NCI-H460 (cell line): ENCODE data around the gene CACNG5. TPM values are rescaled to one million over a fixed set of nuclear protein-coding genes. Genes with fewer than 3 reads are reported as not detected.

ENCODE experiments used
- DNase-seq: peaks from one replicate; pipeline ENCODE4 v3.0.0-alpha.2; 2016; ENCODE audit warnings: low read depth; ENCODE audit errors: extremely low read depth
- total RNA-seq: library from RNA; depleted of rRNA; stranded (reverse); fragments of >200 nt; shearing (Covaris generic); gene quantifications from 2 replicates; pipeline ENCODE4 v1.2.3, GENCODE V29; 2014

CACNG5 gene
- total RNA-seq, 1 experiment from 2014 or later, result not detected

GRCh38 chr17:66847704-66848103 lies 12.8 kb downstream of the CACNG5 start:
- DNase-seq, result no peak

DNA sequence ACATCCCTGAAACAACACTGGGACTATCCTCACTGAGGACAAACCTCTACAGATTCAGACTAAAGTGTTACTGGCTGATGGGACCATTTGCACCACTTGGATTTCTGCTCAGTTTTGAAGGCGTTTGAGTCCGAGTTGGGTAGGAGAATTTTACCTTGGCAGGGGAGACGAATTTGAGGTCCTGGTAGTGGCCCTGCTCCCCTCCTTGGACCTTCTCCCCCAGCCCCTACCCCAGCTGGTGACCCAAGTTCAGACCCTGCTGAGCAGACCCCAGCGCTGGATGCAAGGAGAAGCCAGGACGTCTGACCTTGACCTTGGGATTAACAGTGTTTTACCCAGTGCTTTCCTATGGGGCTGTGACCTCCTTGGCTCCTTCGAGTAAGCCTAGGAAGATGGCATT lies 13.6 kb downstream of the CACNG5 start:
- DNase-seq, result no peak

- DNase-seq, result no peak
These were observed 14.2 kb downstream of the CACNG5 start for GRCh38 chr17:66849032-66849655.

DNA sequence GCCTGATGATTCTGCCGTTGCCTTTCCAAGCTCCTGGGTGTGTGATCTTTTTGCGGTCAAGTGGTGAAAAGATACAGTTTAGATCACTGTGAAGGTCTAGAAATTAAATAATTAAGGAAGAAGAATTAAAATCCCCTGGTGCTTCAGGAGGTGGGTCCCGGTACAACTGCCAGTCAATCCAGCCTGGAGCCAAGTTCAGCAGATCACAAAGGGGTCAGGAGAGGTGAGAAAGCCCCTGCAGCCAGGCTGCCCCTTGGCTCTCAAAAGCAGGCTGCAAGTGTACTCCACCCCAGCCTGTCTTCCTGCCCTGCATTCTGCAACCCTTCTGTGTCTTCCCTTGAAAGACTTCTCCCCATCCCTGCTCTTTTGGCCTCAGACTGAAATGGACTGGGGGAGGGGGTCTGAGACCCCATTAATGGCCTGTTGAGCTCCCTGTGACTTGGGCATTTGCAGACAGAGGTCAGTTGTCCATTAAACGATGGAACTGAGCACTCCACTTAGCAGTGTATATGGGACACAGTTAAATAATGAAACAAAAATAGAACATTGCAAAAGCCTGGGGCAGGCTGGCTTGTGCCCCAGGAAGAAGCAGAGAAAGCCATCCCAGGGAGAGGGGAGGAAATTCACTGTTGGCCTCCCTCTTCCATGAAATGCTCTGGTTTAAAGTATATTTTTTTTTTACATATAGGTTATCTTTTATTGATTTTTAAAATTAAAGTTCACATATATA lies 15.1 kb downstream of the CACNG5 start:
- no peak for DNase-seq

DNA sequence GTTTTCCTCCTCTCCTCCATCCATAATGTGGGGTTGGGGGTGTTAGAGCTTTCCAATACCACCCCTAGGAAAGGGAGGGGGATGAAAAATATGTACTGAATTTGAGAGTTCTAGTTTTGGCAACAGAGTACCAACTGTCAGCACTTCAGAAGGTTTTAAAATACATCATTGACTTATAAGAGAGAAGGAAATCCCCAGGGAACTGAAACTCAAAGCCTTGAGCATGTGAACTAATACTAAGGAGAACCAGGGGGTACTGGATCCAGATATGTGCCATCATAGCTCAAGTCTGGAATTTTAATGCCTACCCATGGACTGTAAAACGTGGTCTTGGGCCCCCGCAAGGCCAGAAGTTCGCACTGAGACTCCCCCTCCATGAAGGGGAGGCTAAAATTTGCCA lies 15.8 kb downstream of the CACNG5 start:
- DNase-seq, result no peak

GRCh38 chr17:66855204-66855603 lies 20.3 kb downstream of the CACNG5 start:
- no peak for DNase-seq

GRCh38 chr17:66858226-66859083 lies 23.5 kb downstream of the CACNG5 start:
- DNase-seq, result no peak

GRCh38 chr17:66859353-66859752 lies 24.4 kb downstream of the CACNG5 start:
- no peak for DNase-seq

DNA sequence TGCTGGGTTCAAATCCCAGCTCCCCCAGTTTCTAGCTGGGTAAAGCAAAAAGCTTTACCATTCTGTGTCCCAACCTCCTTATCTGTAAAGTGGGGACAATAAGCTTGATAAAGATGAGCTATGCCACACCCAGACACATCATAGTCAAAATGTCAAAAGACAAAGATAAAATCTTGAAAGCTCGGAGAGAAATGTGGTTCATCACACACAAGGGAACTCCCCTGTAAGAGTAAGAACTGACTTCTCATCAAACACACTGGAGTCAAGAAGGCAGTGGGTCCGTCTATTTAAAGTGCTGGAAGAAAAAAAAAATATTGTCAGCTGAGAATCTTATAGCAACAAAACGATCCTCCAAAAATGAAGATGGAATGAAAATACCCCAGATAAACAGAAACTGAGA lies 25.3 kb downstream of the CACNG5 start:
- no peak for DNase-seq

DNA sequence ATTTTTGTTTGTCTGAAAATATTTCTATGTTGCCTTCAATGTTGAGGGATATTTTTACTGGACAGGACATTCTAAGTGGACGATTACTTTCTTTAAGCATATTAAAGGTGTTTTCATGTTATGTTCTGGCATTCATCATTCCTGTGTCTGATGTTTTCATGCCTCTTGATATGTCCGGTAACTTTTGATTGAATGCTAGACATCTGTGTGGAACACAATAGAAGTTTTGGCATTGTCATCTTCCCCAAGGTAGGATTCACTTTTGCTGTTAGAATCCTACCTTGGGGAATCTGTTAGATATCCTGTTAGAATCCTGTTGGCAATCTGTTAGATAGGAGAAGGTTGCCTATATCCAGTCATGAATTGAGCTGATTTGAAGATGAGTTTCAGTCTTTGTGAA lies 28.9 kb downstream of the CACNG5 start:
- no peak for DNase-seq

GRCh38 chr17:66865151-66865550 lies 30.2 kb downstream of the CACNG5 start:
- no peak for DNase-seq

DNA sequence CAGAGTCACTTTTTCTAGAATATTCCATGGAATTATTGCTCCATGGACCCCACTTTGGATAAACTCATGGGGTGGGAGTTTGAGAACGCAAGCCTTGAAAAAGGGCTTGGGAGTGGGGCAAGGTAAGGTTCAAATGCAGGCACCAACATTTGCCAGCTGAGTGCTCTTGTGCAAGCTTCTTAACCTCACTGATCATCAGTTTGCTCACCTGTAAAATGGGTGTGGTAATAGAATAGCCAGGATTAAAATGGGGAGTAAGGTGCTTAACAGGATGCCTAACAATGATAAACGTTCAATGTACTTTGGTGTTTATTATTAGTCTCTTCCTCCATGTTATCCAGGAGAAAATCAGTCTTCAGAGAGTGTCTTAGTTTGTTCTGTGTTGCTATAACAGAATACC lies 39.0 kb downstream of the CACNG5 start:
- DNase-seq, result no peak

- DNase-seq, result no peak
These were observed 50.0 kb downstream of the CACNG5 start for GRCh38 chr17:66884931-66885330.

DNA sequence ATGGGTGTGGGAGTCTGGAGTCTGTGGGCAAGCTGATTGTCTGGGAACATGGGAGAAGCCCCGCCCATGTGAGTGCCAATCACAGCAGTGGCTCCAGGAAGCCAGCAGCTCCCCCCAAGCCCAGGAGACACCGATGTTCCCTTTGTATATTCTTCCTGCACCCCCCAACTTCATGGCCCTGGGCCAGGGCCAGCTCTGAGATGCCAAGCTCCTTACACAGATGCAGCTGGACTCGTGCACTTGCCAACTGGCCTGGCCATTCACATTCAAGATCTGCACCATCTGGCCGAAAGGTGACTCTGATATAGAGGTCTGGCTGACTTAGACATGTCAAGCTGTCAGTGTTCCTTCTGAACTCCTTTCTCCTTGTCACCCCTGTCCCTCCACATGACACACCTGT lies 50.5 kb downstream of the CACNG5 start:
- no peak for DNase-seq

GRCh38 chr17:66889480-66890230 lies 54.7 kb downstream of the CACNG5 start:
- DNase-seq, result no peak

- DNase-seq, result no peak
These were observed 57.3 kb downstream of the CACNG5 start for GRCh38 chr17:66892246-66892645.

GRCh38 chr17:66893382-66893781 lies 58.5 kb downstream of the CACNG5 start:
- DNase-seq, result no peak

GRCh38 chr17:66893863-66894262 lies 58.9 kb downstream of the CACNG5 start:
- DNase-seq, result no peak

- DNase-seq, result no peak
These were observed 62.2 kb downstream of the CACNG5 start for GRCh38 chr17:66897141-66897540.

DNA sequence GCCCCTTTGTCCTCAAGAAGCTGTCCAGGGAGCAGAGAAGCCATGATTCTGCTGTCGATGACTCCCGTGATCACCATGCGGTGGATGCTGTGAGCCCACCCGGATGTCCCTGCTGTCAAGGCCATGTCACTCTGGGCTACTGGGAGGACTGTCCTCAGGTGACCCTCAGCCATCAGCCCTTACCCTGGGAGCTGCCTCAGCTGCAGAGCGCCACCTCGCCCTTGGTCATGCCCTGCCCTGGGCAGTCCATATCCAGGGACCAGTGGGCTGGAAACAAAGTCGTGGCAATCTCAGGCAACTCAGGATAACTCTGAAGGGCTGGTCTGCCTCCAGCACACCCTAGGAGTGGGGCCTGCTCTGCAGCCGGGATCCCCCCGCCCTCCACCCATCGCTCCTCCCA lies 63.6 kb downstream of the CACNG5 start:
- no peak for DNase-seq
